Endothelial cell (in vitro differentiated cells): Measurements from ENCODE around the gene ZNF319. TPM values are rescaled to one million over a fixed set of nuclear protein-coding genes. Genes with fewer than 3 reads are reported as not detected.

ENCODE experiments used
- DNase-seq: peaks from one replicate; pipeline ENCODE4 v3.0.0; 2021; ENCODE audit warnings: low spot score
- H3K27ac Mint-ChIP-seq: one replicate; pipeline ENCODE4 v1.8.0; 2021; ENCODE audit warnings: mixed read lengths, inconsistent platforms; ENCODE audit not compliant: unreplicated experiment
- H3K27me3 Mint-ChIP-seq: one replicate; pipeline ENCODE4 v1.8.0; 2021; ENCODE audit warnings: mild to moderate bottlenecking, moderate library complexity, mixed read lengths, inconsistent platforms; ENCODE audit not compliant: unreplicated experiment
- H3K36me3 Mint-ChIP-seq: one replicate; pipeline ENCODE4 v1.8.0; 2021; ENCODE audit warnings: mild to moderate bottlenecking, low read depth, mixed read lengths, inconsistent platforms; ENCODE audit not compliant: unreplicated experiment
- H3K4me1 Mint-ChIP-seq: one replicate; pipeline ENCODE4 v1.8.0; 2021; ENCODE audit warnings: mild to moderate bottlenecking, mixed read lengths, inconsistent platforms; ENCODE audit not compliant: unreplicated experiment
- H3K4me3 Mint-ChIP-seq: one replicate; pipeline ENCODE4 v1.8.0; 2021; ENCODE audit warnings: mild to moderate bottlenecking, mixed read lengths, inconsistent platforms; ENCODE audit not compliant: unreplicated experiment
- H3K9me3 Mint-ChIP-seq: one replicate; pipeline ENCODE4 v1.8.0; 2021; ENCODE audit warnings: mixed read lengths, inconsistent platforms; ENCODE audit not compliant: unreplicated experiment
- CTCF ChIP-seq: fragments of 200-600 bp; sonication (generic); IDR thresholded peaks from one replicate; pipeline ENCODE4 v1.5.0; 2021; ENCODE audit warnings: antibody characterized with exemption; ENCODE audit not compliant: unreplicated experiment
- total RNA-seq: library from RNA; stranded (reverse); fragmentation: NEBNext Ultra II Directional; extraction: Animal tissue kit (Norgen Biotek cat#: 25700); gene quantifications from one replicate; pipeline ENCODE4 v1.2.1, GENCODE V29; 2021; ENCODE audit not compliant: unreplicated experiment

The ZNF319 gene
- total RNA-seq, 1 donor from 2014 or later, result 16.1 TPM

- DNase-seq, result no peak
- TF ChIP-seq CTCF, result no peak
- peaks cover 28% of the 10 kb centered on the region for H3K36me3 Mint-ChIP-seq
- no peak overlapping the region for H3K4me3 Mint-ChIP-seq
- H3K9me3 Mint-ChIP-seq, result no peaks in the 10 kb centered on the region
- H3K4me1 Mint-ChIP-seq, result peaks cover 5% of the 10 kb centered on the region
- no peak overlapping the region for H3K27ac Mint-ChIP-seq
- H3K27me3 Mint-ChIP-seq, result peaks cover 9% of the 10 kb centered on the region
Observed at GRCh38 chr16:58037365-58038057, 37.0 kb upstream of the ZNF319 start.

GRCh38 chr16:58036943-58037342 lies 36.5 kb upstream of the ZNF319 start:
- peak overlapping the region; percentile 71 for H3K4me3 Mint-ChIP-seq
- H3K27me3 Mint-ChIP-seq, result peaks cover 7% of the 10 kb centered on the region
- no peak for DNase-seq
- TF ChIP-seq CTCF, result no peak
- H3K36me3 Mint-ChIP-seq, result peaks cover 28% of the 10 kb centered on the region
- no peaks in the 10 kb centered on the region for H3K9me3 Mint-ChIP-seq
- peaks cover 8% of the 10 kb centered on the region for H3K4me1 Mint-ChIP-seq
- peak overlapping the region; percentile 30 for H3K27ac Mint-ChIP-seq

- Mint-ChIP-seq H3K36me3 (peaks cover 31% of the 10 kb centered on the region), H3K27me3 (peaks cover 9% of the 10 kb centered on the region), H3K4me1 (peaks cover 14% of the 10 kb centered on the region), H3K9me3 (no peaks in the 10 kb centered on the region), H3K4me3 (no peak overlapping the region), H3K27ac (no peak overlapping the region)
- no peak for DNase-seq
- no peak for TF ChIP-seq CTCF
Observed at GRCh38 chr16:58035356-58036170, 35.1 kb upstream of the ZNF319 start.

GRCh38 chr16:58034774-58035173 lies 34.3 kb upstream of the ZNF319 start:
- peaks cover 16% of the 10 kb centered on the region for H3K4me1 Mint-ChIP-seq
- H3K9me3 Mint-ChIP-seq, result no peaks in the 10 kb centered on the region
- peaks cover 29% of the 10 kb centered on the region for H3K36me3 Mint-ChIP-seq
- no peak for DNase-seq
- no peak for TF ChIP-seq CTCF
- no peak overlapping the region for H3K27ac Mint-ChIP-seq
- no peak overlapping the region for H3K4me3 Mint-ChIP-seq
- peaks cover 12% of the 10 kb centered on the region for H3K27me3 Mint-ChIP-seq
